Testis (tissue), 3 donors: ENCODE data around the gene SPOP. TPM values are rescaled to one million over a fixed set of nuclear protein-coding genes. Genes with fewer than 3 reads are reported as not detected.

ENCODE experiments used
- DNase-seq: peaks from one replicate; pipeline ENCODE4 v3.0.0-alpha.2; 2019
- H3K27ac ChIP-seq, 2 donors: fragments of 200-600 bp; sonication (generic); one replicate each; pipeline ENCODE4 v1.5.1; 2019
- H3K27me3 ChIP-seq: fragments of 200-600 bp; sonication (generic); one replicate; pipeline ENCODE4 v1.5.1; 2019
- H3K36me3 ChIP-seq: fragments of 200-600 bp; sonication (generic); one replicate; pipeline ENCODE4 v1.5.1; 2017; ENCODE audit warnings: low read depth; ENCODE audit errors: missing control alignments
- H3K4me1 ChIP-seq: fragments of 200-600 bp; sonication (generic); one replicate; pipeline ENCODE4 v1.5.1; 2019
- H3K4me3 ChIP-seq, 2 donors: fragments of 200-600 bp; sonication (generic); one replicate each; pipeline ENCODE4 v1.5.1; 2017 to 2019
- H3K9me3 ChIP-seq: fragments of 200-600 bp; sonication (generic); one replicate; pipeline ENCODE4 v1.5.1; 2017
- POLR2A ChIP-seq: fragments of 450-650 bp; IDR thresholded peaks from one replicate; pipeline ENCODE4 v1.6.1; 2017; ENCODE audit warnings: antibody characterized with exemption, mild to moderate bottlenecking, moderate library complexity
- WGBS, 2 donors: methylation state at CpG; one replicate each; pipeline ENCODE4 v1.1.5; 2018; 5-methylcytosine and 5-hydroxymethylcytosine counted together
- intact Hi-C: fragments of 100-400 bp; cut with DNase I; formaldehyde crosslinking; loops from one replicate; pipeline ENCODE4 v1.15.1; 2023; ENCODE audit warnings: low total_unique reads
- polyA plus RNA-seq: library from polyadenylated mRNA; stranded (reverse); fragments of 350-450 nt; fragmentation: Illumina TruSeq; extraction: RNeasy Lipid Tissue Mini Kit (QIAGEN cat#74804); gene quantifications from one replicate; pipeline ENCODE4 v1.2.3, GENCODE V29; 2014; ENCODE audit warnings: low read depth, low replicate concordance; ENCODE audit not compliant: insufficient read depth
- total RNA-seq, 2 donors: library from RNA; depleted of rRNA; stranded (reverse); fragments of >200 nt; gene quantifications; one replicate each; pipeline ENCODE4 v1.2.3, GENCODE V29; 2016
- TF ChIP-seq, protein P1 (sequence below), 3 experiments: fragments of 450-650 bp in 2 of 3; fragments of 200-600 bp in 1 of 3; sonication (generic) in 1 of 3; IDR thresholded peaks; one replicate each; pipeline ENCODE4 v1.5.1; 2016 to 2019; ENCODE audit warnings: antibody characterized with exemption in 3 of 3, mild to moderate bottlenecking in 2 of 3, moderate library complexity in 1 of 3

Gene SPOP
- total and polyA plus RNA-seq, 3 donors from 2014 or later = 39.6 to 60.6 (median 52.0) TPM

DNA sequence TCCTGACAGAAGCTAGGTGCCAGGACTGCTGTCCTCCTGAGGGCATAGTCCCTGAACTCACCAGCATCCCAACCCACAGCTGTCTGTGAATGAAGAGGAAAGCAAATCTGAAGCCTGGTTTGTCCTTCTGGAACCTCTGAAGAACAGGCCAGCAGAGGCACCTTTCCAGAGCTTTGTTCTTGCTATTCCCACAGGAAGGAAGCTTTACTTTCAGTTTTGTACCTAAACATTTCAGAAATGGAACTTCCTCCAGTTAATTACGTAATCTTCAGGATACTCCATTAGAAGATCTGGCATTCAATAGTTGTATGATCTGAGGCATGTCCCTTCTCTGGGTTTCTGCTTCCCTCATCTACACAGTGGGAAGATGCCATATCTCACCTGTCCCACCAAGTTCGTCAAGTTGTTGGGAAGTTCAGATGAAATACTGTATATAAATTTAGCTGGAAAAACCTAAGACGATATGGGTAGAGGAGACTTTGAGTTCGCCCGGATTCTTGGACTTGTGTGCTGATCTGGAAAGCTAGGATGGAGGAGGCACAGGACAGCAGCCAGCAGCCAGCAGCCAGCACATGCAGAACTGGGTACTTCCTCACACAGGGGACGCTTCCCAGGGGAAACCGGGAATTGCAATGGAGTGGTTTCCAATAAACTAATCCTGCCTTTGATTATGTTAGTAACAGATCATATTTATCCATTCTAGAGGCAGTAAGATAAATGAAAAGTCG, 79.8 kb downstream of the SPOP start:
- Histone ChIP-seq H3K27me3 (no peaks in the 10 kb centered on the region), H3K4me1 (peaks cover 11% of the 10 kb centered on the region), H3K4me3 (no peak overlapping the region), H3K27ac (no peak overlapping the region), H3K9me3 (no peaks in the 10 kb centered on the region), H3K36me3 (no peaks in the 10 kb centered on the region)
- 79 to 81% methylated on average over 8 of the region's 8 CpGs for WGBS, 2 donors
- no peak for TF ChIP-seq POLR2A
- TF ChIP-seq, protein P1, sequence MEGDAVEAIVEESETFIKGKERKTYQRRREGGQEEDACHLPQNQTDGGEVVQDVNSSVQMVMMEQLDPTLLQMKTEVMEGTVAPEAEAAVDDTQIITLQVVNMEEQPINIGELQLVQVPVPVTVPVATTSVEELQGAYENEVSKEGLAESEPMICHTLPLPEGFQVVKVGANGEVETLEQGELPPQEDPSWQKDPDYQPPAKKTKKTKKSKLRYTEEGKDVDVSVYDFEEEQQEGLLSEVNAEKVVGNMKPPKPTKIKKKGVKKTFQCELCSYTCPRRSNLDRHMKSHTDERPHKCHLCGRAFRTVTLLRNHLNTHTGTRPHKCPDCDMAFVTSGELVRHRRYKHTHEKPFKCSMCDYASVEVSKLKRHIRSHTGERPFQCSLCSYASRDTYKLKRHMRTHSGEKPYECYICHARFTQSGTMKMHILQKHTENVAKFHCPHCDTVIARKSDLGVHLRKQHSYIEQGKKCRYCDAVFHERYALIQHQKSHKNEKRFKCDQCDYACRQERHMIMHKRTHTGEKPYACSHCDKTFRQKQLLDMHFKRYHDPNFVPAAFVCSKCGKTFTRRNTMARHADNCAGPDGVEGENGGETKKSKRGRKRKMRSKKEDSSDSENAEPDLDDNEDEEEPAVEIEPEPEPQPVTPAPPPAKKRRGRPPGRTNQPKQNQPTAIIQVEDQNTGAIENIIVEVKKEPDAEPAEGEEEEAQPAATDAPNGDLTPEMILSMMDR (IDR thresholded peaks at IDR 0.05) = no peak
- intact Hi-C loops = no loop called here
- DNase-seq = no peak

DNA sequence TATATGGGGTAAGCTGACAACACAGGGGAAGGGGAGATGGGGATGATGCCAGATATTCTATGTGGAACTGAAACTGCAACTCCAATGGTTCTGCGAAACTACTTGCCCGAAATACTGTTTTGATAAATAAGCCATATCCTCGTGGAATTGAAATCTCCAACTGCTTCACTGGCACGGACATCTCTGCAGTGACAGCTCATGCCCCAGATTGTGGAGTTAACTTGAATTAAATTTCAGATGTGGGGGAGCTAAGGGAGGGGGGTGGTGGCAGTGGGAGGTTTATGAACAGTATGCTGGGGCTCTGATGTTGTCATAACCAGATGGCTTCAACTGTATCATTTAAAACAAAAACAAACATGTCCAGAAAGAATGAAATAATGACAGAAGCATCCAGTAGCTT, 80.5 kb downstream of the SPOP start:
- Histone ChIP-seq H3K27ac (no peak overlapping the region), H3K4me1 (peaks cover 11% of the 10 kb centered on the region), H3K36me3 (no peaks in the 10 kb centered on the region), H3K4me3 (no peak overlapping the region), H3K27me3 (no peaks in the 10 kb centered on the region), H3K9me3 (no peaks in the 10 kb centered on the region)
- intact Hi-C loops = no loop called here
- DNase-seq = no peak
- WGBS, 2 donors = 85 to 90% methylated on average over 4 of the region's 4 CpGs
- no peak for TF ChIP-seq POLR2A
- TF ChIP-seq, protein P1 (IDR thresholded peaks at IDR 0.05) = no peak

DNA sequence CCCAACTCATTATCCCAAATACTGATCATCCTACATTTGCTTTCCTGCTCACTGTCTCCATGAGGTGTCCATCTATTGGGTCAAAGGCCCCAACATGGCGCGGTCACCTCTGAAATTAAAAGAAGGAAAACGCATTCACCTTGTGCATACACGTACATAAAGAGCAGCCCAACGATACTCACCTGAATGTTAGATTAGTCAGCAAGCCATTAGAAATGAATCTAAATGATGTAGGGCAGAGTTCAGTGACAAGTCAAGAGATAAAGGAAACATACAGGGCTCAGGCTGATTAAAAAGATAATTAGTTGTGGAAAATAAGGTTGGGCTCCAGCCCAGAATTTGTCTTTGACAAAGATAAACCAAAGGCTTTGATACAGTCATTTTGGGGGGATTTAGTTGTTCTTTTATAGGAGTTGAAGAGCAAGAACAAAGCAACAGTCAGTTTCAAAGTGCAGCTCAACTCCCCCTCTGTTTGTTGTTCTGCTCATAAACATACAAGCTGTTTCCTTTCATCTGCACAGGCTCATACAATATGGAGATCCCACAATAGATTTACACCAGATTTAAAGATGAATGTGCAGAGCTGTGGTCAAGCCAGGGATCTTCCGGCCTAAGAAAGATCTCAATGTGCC, 81.2 kb downstream of the SPOP start:
- intact Hi-C loops = no loop called here
- H3K9me3 ChIP-seq = no peaks in the 10 kb centered on the region
- H3K27me3 ChIP-seq = no peaks in the 10 kb centered on the region
- peaks cover 11% of the 10 kb centered on the region for H3K4me1 ChIP-seq
- DNase-seq = no peak
- H3K27ac ChIP-seq = no peak overlapping the region
- no peaks in the 10 kb centered on the region for H3K36me3 ChIP-seq
- H3K4me3 ChIP-seq = no peak overlapping the region
- TF ChIP-seq, protein P1 (IDR thresholded peaks at IDR 0.05) = no peak
- TF ChIP-seq POLR2A = no peak
- WGBS, 2 donors = 82 to 84% methylated on average over 6 of the region's 6 CpGs

DNA sequence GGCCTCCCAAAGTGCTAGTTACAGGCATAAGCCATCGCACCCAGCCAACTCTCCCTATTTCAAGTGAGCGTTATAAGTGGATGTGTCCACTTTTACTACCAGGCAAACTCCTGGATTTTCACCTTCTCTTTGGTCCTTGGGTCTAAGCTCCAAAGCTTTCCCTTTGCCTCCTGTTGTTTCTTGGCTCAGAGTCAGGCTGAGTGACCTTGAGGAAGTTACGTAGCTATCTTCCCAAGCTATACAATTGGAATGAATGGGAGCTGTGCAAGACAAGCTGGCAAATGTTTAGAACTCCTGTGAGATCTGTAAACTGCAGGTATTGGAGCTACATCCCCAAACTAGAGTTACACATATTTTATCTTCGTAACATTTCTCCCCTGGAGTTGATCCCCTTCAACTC, 81.9 kb downstream of the SPOP start:
- 58 to 77% methylated on average over 4 of the region's 4 CpGs for WGBS, 2 donors
- Histone ChIP-seq H3K9me3 (no peaks in the 10 kb centered on the region), H3K36me3 (no peaks in the 10 kb centered on the region), H3K27ac (no peak overlapping the region), H3K4me1 (peaks cover 11% of the 10 kb centered on the region), H3K4me3 (no peak overlapping the region), H3K27me3 (no peaks in the 10 kb centered on the region)
- TF ChIP-seq, protein P1 (IDR thresholded peaks at IDR 0.05) = no peak
- TF ChIP-seq POLR2A = no peak
- DNase-seq = peak; percentile 73
- intact Hi-C loops = no loop called here
